Suppressor macrophage (primary cell): ENCODE measurements around the gene PTGES2.

Experiments
- DNase-seq, 4 experiments: peaks; one replicate each; pipeline ENCODE4 v3.0.0-alpha.2; 2020 to 2022
- total RNA-seq, 17 experiments: gene quantifications; one replicate each; lab custom pipeline; 2026; ENCODE audit warnings: mixed read lengths in 6 of 17, inconsistent platforms in 3 of 17; lab: John Stamatoyannopoulos, UW

PTGES2 gene
- 9.2 to 40.8 (median 20.7) reads per million in 17 experiments for total RNA-seq

GRCh38 chr9:128127568-128127989 is at the start of gene PTGES2:
Gene PTGES2, minus strand, starts transcription at chr9:128127729. Its CDS starts 12 bp downstream, at chr9:128127717.
- DNase-seq, result peak; percentile 91 to 97 (median 94)

GRCh38 chr9:128175726-128176125 is 48.2 kb upstream of the PTGES2 start:
- no peak for DNase-seq

GRCh38 chr9:128175102-128175563 is 47.6 kb upstream of the PTGES2 start:
- DNase-seq, result no peak

DNA sequence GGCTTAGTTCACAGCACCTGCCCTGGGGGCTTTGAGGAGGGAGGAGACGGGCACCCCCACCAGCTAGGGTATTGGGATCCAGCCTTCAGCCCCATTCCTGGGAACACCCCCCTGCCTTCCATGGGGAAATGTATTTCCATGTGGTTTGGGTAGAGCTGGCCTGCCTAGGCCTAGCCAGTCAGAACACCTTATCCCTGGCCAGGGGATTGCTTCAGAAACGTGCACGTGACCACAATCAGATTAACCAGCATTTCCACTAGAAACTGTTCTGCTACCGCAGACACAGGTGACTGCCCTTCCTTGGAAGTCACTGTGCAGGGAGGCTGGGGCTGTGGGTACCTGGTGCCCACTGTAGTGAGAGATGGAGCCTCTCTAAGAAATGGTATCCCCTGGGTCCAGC is 46.5 kb upstream of the PTGES2 start:
- no peak for DNase-seq

DNA sequence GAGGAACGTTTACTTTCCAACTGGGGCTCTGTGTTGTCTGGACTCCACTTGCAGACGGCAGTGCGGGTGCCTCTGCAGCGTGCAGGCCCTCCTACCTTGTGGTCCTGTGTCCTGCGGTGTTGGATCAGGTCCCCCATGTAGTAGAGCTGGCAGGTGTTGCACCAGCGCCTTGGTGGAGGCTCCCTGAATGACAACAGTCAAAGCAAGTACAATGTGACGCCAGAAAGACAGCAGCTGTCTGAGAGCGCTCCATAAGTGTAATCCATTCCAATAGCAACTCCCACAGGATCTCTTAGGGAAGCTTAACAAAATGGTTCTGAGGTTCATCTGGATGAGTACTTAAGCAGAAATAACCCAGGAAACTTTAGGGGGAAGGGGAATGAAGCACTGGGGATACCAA is 42.4 kb upstream of the PTGES2 start:
- no peak for DNase-seq

GRCh38 chr9:128169492-128169891 is 42.0 kb upstream of the PTGES2 start:
- DNase-seq, result no peak

DNA sequence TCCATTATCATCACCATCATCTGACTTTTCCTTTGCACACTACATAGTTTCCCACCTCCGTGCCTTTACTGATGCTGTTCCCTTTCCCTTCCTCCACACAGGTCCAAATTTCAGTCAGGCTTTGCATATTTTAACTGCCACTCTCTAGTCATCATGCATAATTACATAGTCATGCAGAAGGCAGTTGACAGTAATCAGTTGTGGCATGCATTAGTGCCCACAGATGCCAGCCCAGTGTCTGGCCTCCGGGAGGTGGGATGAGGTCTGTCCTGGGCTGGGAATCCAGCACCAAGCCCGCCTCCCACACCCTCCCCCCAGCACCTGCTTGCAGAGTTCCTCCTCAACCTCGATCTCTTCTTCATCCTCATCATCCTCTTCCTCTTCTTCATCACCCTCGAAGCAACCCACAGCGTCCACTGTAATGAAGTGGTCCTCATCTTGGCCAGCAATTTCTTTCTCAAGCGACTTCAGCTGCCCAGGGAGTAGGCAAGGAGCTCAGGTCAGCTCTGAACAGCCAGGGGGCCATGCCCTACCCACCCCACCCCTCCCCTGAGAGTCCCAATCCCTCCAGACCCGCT is 41.3 kb upstream of the PTGES2 start:
- DNase-seq, result no peak

- no peak for DNase-seq
Measured at GRCh38 chr9:128167209-128167608, 39.7 kb upstream of the PTGES2 start.

GRCh38 chr9:128166169-128166568 is 38.6 kb upstream of the PTGES2 start:
- DNase-seq, result no peak

- DNase-seq, result peak; percentile 37 to 63 (median 52)
Measured at GRCh38 chr9:128164307-128164885, 36.9 kb upstream of the PTGES2 start.

DNA sequence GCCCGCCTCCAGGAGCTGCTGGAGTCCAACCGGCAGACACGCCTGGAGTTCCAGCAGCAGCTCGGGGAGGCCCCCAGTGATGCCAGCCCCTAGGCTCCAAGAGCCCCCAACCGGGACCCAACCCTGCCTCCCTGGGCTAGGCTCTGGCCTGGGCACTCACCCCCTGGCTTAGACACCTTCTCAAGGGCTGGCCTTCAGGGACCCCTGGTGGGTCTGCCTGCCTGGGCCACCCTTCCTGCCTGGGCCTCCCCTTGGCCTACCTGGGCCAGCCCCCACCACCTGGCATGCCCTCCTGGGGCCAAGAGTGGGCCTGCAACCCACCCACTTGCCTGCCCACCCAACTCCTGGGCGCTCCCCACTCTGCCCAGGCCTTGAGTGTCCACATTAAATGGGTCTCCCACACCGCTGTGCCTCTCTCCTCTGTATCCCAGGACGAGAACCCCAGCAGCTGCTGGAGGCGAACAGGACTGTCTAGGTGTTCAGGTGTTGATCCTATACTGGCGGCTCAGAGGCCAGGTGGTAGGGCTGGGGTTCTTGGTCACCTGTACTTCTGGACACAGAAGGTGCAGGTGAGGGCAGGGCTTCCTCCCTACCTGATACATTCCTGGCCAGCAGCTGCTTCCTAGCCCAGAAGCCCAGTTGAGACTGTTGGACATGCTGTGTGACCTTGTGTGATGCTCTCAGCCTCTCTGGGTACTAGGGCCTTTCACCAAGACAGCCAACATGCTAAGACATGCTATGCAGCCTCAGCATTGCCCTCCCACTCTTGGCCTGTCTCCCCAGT is 36.2 kb upstream of the PTGES2 start:
- no peak for DNase-seq

DNA sequence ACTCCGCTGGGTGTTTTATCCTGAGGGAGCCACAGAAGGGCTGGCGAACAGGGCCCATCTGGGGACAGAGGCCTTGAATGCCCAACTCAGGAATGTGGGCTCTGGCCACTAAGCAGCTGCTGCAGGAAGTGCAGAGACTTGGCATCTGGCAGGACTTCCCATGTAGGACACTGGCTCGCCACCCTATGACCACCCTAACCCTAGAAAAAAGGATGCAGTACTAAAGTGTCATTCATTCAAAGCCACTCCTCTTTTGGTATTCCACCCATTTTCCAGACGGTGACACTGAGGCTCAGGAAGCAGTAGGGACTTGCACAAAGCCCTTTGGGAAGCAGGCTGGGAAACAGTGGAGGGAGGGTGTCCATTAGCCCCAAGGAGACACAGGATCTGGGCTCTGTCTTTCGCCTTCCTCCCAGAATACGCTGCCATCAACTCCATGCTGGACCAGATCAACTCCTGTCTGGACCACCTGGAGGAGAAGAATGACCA is 35.5 kb upstream of the PTGES2 start:
- DNase-seq, result no peak

DNA sequence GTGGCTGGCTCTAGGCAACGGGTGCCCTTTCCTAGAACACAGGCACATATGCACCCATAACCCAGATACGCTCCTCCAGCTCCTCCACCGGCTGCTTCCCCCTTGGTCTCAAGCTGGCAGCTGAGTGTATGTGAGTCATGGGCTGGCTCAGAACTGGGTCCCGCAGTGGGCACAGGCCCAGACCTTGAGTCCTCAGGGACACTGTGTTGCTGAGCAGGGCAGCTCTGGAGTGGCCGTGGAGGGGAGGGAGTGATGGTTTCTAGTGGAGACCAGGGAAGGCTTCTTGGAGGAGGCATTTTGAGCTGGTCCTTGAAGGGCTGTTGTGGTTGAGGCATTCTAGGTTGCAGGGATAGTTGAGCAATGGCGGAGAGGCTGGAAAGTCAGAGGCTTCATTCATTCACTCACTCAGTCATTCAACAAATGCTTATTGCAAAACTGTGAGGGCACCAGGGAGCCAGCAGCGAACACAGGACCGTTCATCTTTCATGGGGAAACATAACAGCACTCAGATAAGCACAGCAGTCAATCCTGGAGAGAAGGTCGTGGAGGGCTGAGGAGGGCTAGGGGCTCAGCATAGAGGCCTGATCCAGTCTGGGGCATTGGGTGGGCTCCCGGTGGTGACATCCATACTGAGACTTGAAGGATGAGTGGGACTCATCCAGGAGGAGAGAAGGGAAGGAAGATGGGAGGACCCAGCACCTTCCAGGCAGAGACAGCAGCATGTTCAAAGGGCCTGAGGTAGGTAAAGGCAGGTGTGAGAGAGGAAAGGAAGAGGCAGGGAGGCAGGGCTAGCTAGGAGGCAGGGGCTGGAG is 34.9 kb upstream of the PTGES2 start:
- peak in 3 of 4 experiments; percentile 19 to 36 (median 30) for DNase-seq

DNA sequence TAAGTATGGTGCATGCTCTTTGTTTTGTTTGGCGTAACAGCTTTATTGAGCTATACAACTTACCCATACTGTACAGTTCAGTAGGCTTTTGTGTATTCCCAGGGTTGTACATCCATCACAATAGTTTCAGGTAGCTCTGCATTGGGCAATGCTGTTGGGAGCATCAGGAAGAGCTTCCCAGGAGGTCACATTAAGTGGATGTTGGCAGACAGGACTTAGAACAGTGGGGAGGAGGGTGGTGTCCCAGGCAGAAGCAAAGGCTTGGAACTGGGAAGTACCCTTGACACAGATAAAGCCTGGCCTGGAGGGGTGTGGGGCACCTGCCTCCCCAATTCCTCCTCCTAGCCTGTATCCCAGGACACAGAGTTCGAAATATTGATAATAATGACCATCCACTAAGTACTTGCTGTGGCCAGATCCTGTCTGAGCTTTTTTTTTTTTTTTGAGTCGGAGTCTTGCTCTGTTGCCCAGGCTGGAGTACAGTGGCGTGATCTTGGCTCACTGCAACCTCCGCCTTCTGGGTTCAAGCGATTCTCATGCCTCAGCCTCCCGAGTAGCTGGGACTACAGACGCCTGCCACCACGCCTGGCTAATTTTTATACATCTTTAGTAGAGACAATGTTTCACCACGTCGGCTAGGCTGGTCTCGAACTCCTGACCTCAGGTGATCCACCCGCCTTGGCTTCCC is 33.8 kb upstream of the PTGES2 start:
- peak in 3 of 4 experiments; percentile 20 to 27 (median 23) for DNase-seq

DNA sequence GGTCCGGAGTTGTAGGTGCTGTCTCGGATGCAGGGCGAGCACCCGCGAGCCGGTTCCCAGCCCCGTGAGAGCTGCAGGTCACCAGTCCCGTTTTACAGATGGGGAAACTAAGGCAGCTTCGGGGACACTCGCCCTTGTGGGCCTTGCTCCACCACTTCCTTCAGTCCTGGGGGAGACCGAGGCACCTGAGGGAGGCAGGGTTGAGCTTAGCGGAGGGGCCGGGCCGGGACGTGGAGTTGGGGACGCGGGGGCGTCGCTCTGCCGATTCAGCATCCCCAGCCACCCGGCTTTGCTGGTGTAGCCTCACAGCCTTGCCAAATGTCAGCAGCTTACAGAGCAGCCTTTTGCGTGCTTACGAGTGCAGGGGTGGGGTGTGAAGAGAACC is 33.1 kb upstream of the PTGES2 start:
- peak; percentile 58 to 80 (median 74) for DNase-seq

GRCh38 chr9:128159784-128160602 is 32.5 kb upstream of the PTGES2 start, which contains the start of gene BBLN:
Gene BBLN, plus strand, starts transcription at chr9:128160265. Its CDS starts 143 bp downstream, at chr9:128160408.
- DNase-seq, result peak; percentile 87 to 97 (median 92)

DNA sequence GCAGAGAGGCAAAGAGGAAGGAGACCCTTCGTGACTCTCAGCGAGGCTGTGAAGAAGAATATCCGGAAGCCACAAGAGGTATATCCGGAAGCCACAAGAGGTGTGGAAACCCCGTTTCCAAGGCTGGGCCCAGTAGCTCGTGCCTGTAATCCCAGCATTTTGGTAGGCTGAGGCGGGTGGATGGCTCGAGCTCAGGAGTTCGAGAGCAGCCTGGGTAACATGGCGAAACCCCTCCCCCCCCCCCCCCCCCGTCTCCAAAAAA is 31.9 kb upstream of the PTGES2 start:
- peak; percentile 36 to 59 (median 49) for DNase-seq

GRCh38 chr9:128155736-128156500 is 28.4 kb upstream of the PTGES2 start:
- no peak for DNase-seq

GRCh38 chr9:128153947-128154695 is 26.6 kb upstream of the PTGES2 start:
- no peak for DNase-seq
